IMR-90 (cell line): ENCODE data around the gene DDX6. TPM values are rescaled to one million over a fixed set of nuclear protein-coding genes. Genes with fewer than 3 reads are reported as not detected.
"Not testable (repeated sequence)": the region's sequence is repeated elsewhere in the genome, so short reads cannot be mapped to it uniquely, and the experiment has no call there.

Experiments used
- ATAC-seq: fragments of 200-7000 bp; cut with Tn5 transposase; 2 replicates; pipeline ENCODE4 v1.9.1; 2020; ENCODE audit warnings: low read depth, mild to moderate bottlenecking, moderate library complexity
- BruUV-seq: library from RNA; stranded (reverse); fragments of 400-500 nt; replicated peaks from 2 replicates; lab custom pipeline; 2021; lab: Mats Ljungman, UMichigan
- CTCF ChIA-PET: fragments of 300-600 bp; formaldehyde crosslinking; extraction: SDS; loops from one replicate; lab custom pipeline; 2021; ENCODE audit warnings: antibody characterized with exemption; lab: Yijun Ruan, JAX
- POLR2A ChIA-PET: fragments of 300-600 bp; sonication (Branson Sonifier 250); formaldehyde crosslinking; loops from one replicate; lab custom pipeline; 2022; ENCODE audit warnings: antibody characterized with exemption; ENCODE audit not compliant: unreplicated experiment; lab: Charles Lee
- DNase-seq: peaks from one replicate; pipeline ENCODE4 v3.0.0; 2013
- H2AFZ ChIP-seq: replicated peaks from 2 replicates; pipeline ENCODE3; 2013; ENCODE audit warnings: low read length, mild to moderate bottlenecking; ENCODE audit not compliant: poor library complexity
- H2AK5ac ChIP-seq: 2 replicates; pipeline ENCODE4 v1.6.1; 2013; ENCODE audit warnings: low read depth, low read length, inconsistent platforms
- H2AK9ac ChIP-seq: replicated peaks from 2 replicates; pipeline ENCODE3; 2013; ENCODE audit warnings: mild to moderate bottlenecking, low read depth, low read length, moderate library complexity; ENCODE audit not compliant: poor library complexity
- H2BK120ac ChIP-seq: 2 replicates; pipeline ENCODE4 v1.6.1; 2013; ENCODE audit warnings: low read depth, low read length, inconsistent platforms
- H2BK15ac ChIP-seq: 3 replicates; pipeline ENCODE4 v1.6.1; 2013; ENCODE audit warnings: low read depth, low read length, inconsistent platforms
- H2BK20ac ChIP-seq: 2 replicates; pipeline ENCODE4 v1.6.1; 2013; ENCODE audit warnings: low read depth, mild to moderate bottlenecking, inconsistent platforms, low read length, moderate library complexity
- H2BK5ac ChIP-seq: 2 replicates; pipeline ENCODE4 v1.6.1; 2013; ENCODE audit warnings: mild to moderate bottlenecking, low read depth, low read length, inconsistent platforms; ENCODE audit not compliant: poor library complexity, severe bottlenecking
- H3K14ac ChIP-seq: replicated peaks from 2 replicates; pipeline ENCODE4 v1.6.1; 2013; ENCODE audit warnings: low read depth, low read length, inconsistent platforms
- H3K18ac ChIP-seq: 2 replicates; pipeline ENCODE4 v1.6.1; 2013; ENCODE audit warnings: low read depth, low read length, control low read depth
- H3K23ac ChIP-seq: 2 replicates; pipeline ENCODE4 v1.6.1; 2013; ENCODE audit warnings: low read depth, low read length, inconsistent platforms
- H3K27ac ChIP-seq: 2 replicates; pipeline ENCODE4 v1.5.1; 2013; ENCODE audit warnings: mild to moderate bottlenecking, control low read depth, low read length; ENCODE audit not compliant: insufficient read depth
- H3K27me3 ChIP-seq: 2 replicates; pipeline ENCODE4 v1.6.1; 2013; ENCODE audit warnings: low read length; ENCODE audit not compliant: control insufficient read depth, insufficient read depth
- H3K36me3 ChIP-seq: 2 replicates; pipeline ENCODE4 v1.6.1; 2013; ENCODE audit warnings: low read length, mixed read lengths; ENCODE audit not compliant: control insufficient read depth, insufficient read depth
- H3K4ac ChIP-seq: 2 replicates; pipeline ENCODE4 v1.6.1; 2013; ENCODE audit warnings: low read depth, low read length, inconsistent platforms
- H3K4me1 ChIP-seq: 2 replicates; pipeline ENCODE4 v1.6.1; 2013; ENCODE audit warnings: low read length, mixed read lengths; ENCODE audit not compliant: control insufficient read depth, insufficient read depth
- H3K4me2 ChIP-seq: 2 replicates; pipeline ENCODE4 v1.6.1; 2013; ENCODE audit warnings: low read depth, mild to moderate bottlenecking, control low read depth, low read length, moderate library complexity
- H3K4me3 ChIP-seq: 2 replicates; pipeline ENCODE4 v1.5.1; 2013; ENCODE audit warnings: low read depth, mild to moderate bottlenecking, control low read depth, low read length, moderate library complexity; ENCODE audit not compliant: insufficient read depth
- H3K56ac ChIP-seq: 2 replicates; pipeline ENCODE4 v1.6.1; 2013; ENCODE audit warnings: low read length, inconsistent platforms; ENCODE audit not compliant: insufficient read depth; ENCODE audit errors: extremely low read depth
- H3K79me1 ChIP-seq, 2 experiments: 2 replicates each; pipeline ENCODE4 v1.6.1; 2013; ENCODE audit warnings: low read length in 2 of 2, inconsistent platforms in 1 of 2, low read depth in 1 of 2
- H3K9ac ChIP-seq: 2 replicates; pipeline ENCODE4 v1.6.1; 2013; ENCODE audit warnings: low read depth, low read length, control low read depth
- H3K9me1 ChIP-seq: 2 replicates; pipeline ENCODE4 v1.6.1; 2013; ENCODE audit warnings: low read length, inconsistent platforms; ENCODE audit not compliant: insufficient read depth
- H3K9me3 ChIP-seq: 2 replicates; pipeline ENCODE4 v1.6.1; 2013; ENCODE audit warnings: low read length; ENCODE audit not compliant: control insufficient read depth, insufficient read depth
- H4K20me1 ChIP-seq: 2 replicates; pipeline ENCODE4 v1.6.1; 2013; ENCODE audit warnings: low read length, inconsistent platforms; ENCODE audit not compliant: insufficient read depth
- H4K5ac ChIP-seq: 2 replicates; pipeline ENCODE4 v1.6.1; 2013; ENCODE audit warnings: mild to moderate bottlenecking, low read depth, low read length, control low read depth
- H4K8ac ChIP-seq, 2 experiments: 2 replicates each; pipeline ENCODE4 v1.6.1; 2013; ENCODE audit warnings: low read depth in 2 of 2, low read length in 2 of 2, control low read depth in 1 of 2, inconsistent platforms in 1 of 2
- H4K91ac ChIP-seq: 2 replicates; pipeline ENCODE4 v1.6.1; 2013; ENCODE audit warnings: low read depth, low read length, inconsistent platforms; ENCODE audit not compliant: insufficient read depth
- WGBS, 2 experiments: methylation state at CpG; one replicate each; pipeline versions ENCODE4 v1.1.5 to v1.1.7; 2013; ENCODE audit warnings: missing lambda C conversion rate in 2 of 2; ENCODE audit not compliant: insufficient read length in 1 of 2; ENCODE audit errors: extremely low coverage in 2 of 2; 5-methylcytosine and 5-hydroxymethylcytosine counted together
- dilution Hi-C: fragments of 300-500 bp; cut with HindIII; formaldehyde crosslinking; loops from one replicate; pipeline ENCODE4 v1.14.3; 2018; ENCODE audit warnings: low sequenced_read_pairs; ENCODE audit not compliant: unreplicated experiment
- in situ Hi-C: fragments of 300-500 bp; cut with MboI; formaldehyde crosslinking; loops from 3 replicates; pipeline ENCODE4 v1.14.3; 2019; ENCODE audit warnings: low sequenced_read_pairs, inconsistent platforms, mixed read lengths
- intact Hi-C: fragments of 100-400 bp; cut with micrococcal nuclease; formaldehyde crosslinking; loops from 2 replicates; pipeline ENCODE4 v1.10.0; 2022
- polyA plus RNA-seq, 3 experiments: library from polyadenylated mRNA; depleted of rRNA; stranded (reverse); fragments of >200 nt; gene quantifications; 2 replicates each; pipeline ENCODE4 v1.2.3, GENCODE V29; 2012; ENCODE audit warnings: low replicate concordance in 1 of 3
- total RNA-seq: library from RNA; depleted of rRNA; stranded (reverse); fragments of >200 nt; gene quantifications from 2 replicates; pipeline ENCODE4 v1.2.3, GENCODE V29; 2012

Gene DDX6
- total and polyA plus RNA-seq, 2 of the 4 experiments (the other 2 are of a cell fraction) = 19.2 to 197 TPM

DNA sequence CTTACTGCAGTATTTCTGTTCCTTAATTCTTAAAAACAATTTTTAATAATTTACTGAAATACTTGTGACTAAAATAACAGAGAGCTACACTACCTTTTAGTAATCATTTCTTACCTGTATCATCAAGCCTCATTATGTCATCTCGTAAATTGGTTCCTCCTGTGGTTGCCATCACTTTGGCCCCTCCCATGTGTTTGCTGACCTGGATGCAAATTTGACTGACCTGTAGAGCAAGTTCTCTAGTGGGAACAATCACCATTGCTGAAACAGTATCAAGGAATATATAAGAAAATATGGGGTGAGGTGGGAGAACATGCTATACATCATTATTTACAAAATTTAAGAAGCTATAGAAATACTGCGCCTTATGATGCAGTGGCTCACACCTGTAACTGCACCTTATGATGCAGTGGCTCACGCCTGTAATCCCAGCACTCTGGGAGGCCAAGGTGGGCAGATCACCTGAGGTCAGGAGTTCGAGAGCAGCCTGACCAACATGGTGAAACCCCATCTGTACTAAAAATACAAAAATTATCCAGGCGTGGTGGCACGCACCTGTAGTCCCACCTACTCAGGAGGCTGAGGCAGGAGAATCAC lies 25.8 kb downstream of the DDX6 start:
- H3K4ac ChIP-seq, H3K18ac ChIP-seq, H2BK120ac ChIP-seq, H3K9me3 ChIP-seq, dilution Hi-C loops, POLR2A ChIA-PET, H3K27me3 ChIP-seq, H4K5ac ChIP-seq, H3K4me1 ChIP-seq, H2AK5ac ChIP-seq, ATAC-seq, H3K14ac ChIP-seq, H3K4me3 ChIP-seq, H2BK20ac ChIP-seq, H3K23ac ChIP-seq, H3K56ac ChIP-seq, H2AK9ac ChIP-seq, BruUV-seq, H3K27ac ChIP-seq, H2BK5ac ChIP-seq, H4K8ac ChIP-seq, H2AFZ ChIP-seq, H3K4me2 ChIP-seq, H3K9me1 ChIP-seq, H3K9ac ChIP-seq, H2BK15ac ChIP-seq, in situ Hi-C loops, H4K91ac ChIP-seq, DNase-seq: not testable (repeated sequence)
- Histone ChIP-seq H4K20me1 (peaks cover 44% of the 10 kb centered on the region), H3K79me1 (peaks cover 12 to 52% of the 10 kb centered on the region in 2 experiments), H3K36me3 (peaks cover 48% of the 10 kb centered on the region)
- 100% methylated on average over 1 of the region's 6 CpGs; no CpG with 5 or more reads in 1 of the 2 experiments for WGBS, 2 experiments
- CTCF ChIA-PET = interaction anchor here (0.7 kb wide), 1 partner anchor 34 kb away, joined by 5 read pairs; no protein-coding TSS in a partner anchor
- intact Hi-C loops = loop anchor here (5.0 kb wide), 1 partner anchor 168 kb away; no protein-coding TSS in a partner anchor
